GM12878 (cell line): ENCODE data around the gene PCLAF. TPM values are rescaled to one million over a fixed set of nuclear protein-coding genes. Genes with fewer than 3 reads are reported as not detected.

Experiments used
- NKRF ChIP-seq: fragments of 450-650 bp; conservative IDR thresholded peaks from 2 replicates; pipeline ENCODE4 v1.6.1; 2017; ENCODE audit warnings: mild to moderate bottlenecking, moderate library complexity
- SMC3 ChIP-seq: IDR thresholded peaks from 2 replicates; pipeline ENCODE4 v1.6.1; 2011; ENCODE audit warnings: low read length, improper control_type of control experiment, borderline replicate concordance
- SUPT20H ChIP-seq: IDR thresholded peaks from 2 replicates; pipeline ENCODE4 v1.6.1; 2011; ENCODE audit warnings: low read depth, mild to moderate bottlenecking, low read length, moderate library complexity, borderline replicate concordance; ENCODE audit not compliant: control insufficient read depth
- ZNF384 ChIP-seq: IDR thresholded peaks from 2 replicates; pipeline ENCODE4 v1.6.1; 2012; ENCODE audit warnings: low read depth, mild to moderate bottlenecking, low read length, improper control_type of control experiment, borderline replicate concordance
- polyA plus RNA-seq, 11 experiments: library from polyadenylated mRNA; depleted of rRNA in 4 of 11; unstranded in 6 of 11; stranded (reverse) in 5 of 11; fragments of >200 nt; fragmentation: Nextera tagmentation in 4 of 11; fragmentation: Illumina TruSeq in 1 of 11; extraction: Ambion mirVana in 4 of 11; extraction: Trizol in 1 of 11; gene quantifications; 1 replicate in 1 of 11; 2 replicates in 10 of 11; pipeline versions ENCODE4 v1.2.1 to v1.2.3, GENCODE V29; 2011 to 2016; ENCODE audit warnings: inconsistent platforms in 2 of 11, missing spikeins in 2 of 11, low read depth in 1 of 11
- total RNA-seq, 4 experiments: library from RNA; depleted of rRNA in 3 of 4; stranded (reverse); fragments of >200 nt in 3 of 4; fragmentation: Illumina TruSeq in 1 of 4; extraction: Trizol in 1 of 4; gene quantifications; 2 replicates each; pipeline versions ENCODE4 v1.2.1 to v1.2.3, GENCODE V29; 2013 to 2021
- TF ChIP-seq, protein P1 (sequence below): fragments of 450-650 bp; IDR thresholded peaks from 2 replicates; pipeline ENCODE4 v1.6.1; 2017; ENCODE audit warnings: mild to moderate bottlenecking, moderate library complexity
- TF ChIP-seq, protein P2 (sequence below): fragments of 450-650 bp; IDR thresholded peaks from 2 replicates; pipeline ENCODE4 v1.6.1; 2016; ENCODE audit warnings: mild to moderate bottlenecking

PCLAF gene
- total and polyA plus RNA-seq, 10 of the 15 experiments (the other 5 are each of a cell fraction or from before 2014, with no cell fraction given): 79.0 to 627 (median 343) TPM

DNA sequence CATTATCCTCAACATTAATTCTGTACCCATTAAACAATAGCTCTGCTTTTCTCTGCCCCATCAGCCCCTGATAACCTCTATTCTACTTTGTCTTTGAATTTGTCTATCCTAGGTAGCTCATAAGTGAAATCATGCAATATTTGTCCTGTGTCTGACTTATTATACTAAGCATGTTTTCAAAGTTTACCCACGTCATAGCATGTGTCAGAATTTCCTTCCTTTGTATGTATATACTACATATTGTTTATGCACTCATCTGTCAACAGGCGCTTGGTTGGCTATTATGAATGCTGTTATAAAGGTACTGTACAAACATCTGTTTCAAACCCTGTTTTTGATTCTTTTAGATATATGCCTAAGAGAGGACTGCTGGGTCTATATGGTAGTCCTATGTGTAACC, 43.5 kb downstream of the PCLAF start (continued):
- TF ChIP-seq, protein P1, sequence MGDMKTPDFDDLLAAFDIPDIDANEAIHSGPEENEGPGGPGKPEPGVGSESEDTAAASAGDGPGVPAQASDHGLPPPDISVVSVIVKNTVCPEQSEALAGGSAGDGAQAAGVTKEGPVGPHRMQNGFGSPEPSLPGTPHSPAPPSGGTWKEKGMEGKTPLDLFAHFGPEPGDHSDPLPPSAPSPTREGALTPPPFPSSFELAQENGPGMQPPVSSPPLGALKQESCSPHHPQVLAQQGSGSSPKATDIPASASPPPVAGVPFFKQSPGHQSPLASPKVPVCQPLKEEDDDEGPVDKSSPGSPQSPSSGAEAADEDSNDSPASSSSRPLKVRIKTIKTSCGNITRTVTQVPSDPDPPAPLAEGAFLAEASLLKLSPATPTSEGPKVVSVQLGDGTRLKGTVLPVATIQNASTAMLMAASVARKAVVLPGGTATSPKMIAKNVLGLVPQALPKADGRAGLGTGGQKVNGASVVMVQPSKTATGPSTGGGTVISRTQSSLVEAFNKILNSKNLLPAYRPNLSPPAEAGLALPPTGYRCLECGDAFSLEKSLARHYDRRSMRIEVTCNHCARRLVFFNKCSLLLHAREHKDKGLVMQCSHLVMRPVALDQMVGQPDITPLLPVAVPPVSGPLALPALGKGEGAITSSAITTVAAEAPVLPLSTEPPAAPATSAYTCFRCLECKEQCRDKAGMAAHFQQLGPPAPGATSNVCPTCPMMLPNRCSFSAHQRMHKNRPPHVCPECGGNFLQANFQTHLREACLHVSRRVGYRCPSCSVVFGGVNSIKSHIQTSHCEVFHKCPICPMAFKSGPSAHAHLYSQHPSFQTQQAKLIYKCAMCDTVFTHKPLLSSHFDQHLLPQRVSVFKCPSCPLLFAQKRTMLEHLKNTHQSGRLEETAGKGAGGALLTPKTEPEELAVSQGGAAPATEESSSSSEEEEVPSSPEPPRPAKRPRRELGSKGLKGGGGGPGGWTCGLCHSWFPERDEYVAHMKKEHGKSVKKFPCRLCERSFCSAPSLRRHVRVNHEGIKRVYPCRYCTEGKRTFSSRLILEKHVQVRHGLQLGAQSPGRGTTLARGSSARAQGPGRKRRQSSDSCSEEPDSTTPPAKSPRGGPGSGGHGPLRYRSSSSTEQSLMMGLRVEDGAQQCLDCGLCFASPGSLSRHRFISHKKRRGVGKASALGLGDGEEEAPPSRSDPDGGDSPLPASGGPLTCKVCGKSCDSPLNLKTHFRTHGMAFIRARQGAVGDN: no peak
- TF ChIP-seq, protein P2, sequence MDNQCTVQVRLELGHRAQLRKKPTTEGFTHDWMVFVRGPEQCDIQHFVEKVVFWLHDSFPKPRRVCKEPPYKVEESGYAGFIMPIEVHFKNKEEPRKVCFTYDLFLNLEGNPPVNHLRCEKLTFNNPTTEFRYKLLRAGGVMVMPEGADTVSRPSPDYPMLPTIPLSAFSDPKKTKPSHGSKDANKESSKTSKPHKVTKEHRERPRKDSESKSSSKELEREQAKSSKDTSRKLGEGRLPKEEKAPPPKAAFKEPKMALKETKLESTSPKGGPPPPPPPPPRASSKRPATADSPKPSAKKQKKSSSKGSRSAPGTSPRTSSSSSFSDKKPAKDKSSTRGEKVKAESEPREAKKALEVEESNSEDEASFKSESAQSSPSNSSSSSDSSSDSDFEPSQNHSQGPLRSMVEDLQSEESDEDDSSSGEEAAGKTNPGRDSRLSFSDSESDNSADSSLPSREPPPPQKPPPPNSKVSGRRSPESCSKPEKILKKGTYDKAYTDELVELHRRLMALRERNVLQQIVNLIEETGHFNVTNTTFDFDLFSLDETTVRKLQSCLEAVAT: no peak
- TF ChIP-seq ZNF384 (no peak), SUPT20H (no peak), NKRF (no peak), SMC3 (no peak)
